ENCODE measurements around the gene ADD3.

GRCh38 chr10:109959259-109960145 is 48.3 kb upstream of the ADD3 start:
- no peak for TF ChIP-seq SMAD4 (CRISPR knock-in tag; IDR thresholded peaks at IDR 0.05)
- TF ChIP-seq ZNF281 (CRISPR knock-in tag; IDR thresholded peaks at IDR 0.05) = no peak
- TF ChIP-seq, protein P1, sequence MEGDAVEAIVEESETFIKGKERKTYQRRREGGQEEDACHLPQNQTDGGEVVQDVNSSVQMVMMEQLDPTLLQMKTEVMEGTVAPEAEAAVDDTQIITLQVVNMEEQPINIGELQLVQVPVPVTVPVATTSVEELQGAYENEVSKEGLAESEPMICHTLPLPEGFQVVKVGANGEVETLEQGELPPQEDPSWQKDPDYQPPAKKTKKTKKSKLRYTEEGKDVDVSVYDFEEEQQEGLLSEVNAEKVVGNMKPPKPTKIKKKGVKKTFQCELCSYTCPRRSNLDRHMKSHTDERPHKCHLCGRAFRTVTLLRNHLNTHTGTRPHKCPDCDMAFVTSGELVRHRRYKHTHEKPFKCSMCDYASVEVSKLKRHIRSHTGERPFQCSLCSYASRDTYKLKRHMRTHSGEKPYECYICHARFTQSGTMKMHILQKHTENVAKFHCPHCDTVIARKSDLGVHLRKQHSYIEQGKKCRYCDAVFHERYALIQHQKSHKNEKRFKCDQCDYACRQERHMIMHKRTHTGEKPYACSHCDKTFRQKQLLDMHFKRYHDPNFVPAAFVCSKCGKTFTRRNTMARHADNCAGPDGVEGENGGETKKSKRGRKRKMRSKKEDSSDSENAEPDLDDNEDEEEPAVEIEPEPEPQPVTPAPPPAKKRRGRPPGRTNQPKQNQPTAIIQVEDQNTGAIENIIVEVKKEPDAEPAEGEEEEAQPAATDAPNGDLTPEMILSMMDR (IDR thresholded peaks at IDR 0.05) = no peak
- TF ChIP-seq RELA (CRISPR knock-in tag; IDR thresholded peaks at IDR 0.05; ENCODE audit: borderline replicate concordance) = no peak

Measured in WTC11 (cell line).